SK-N-SH (cell line): Measurements from ENCODE around the gene TRIM38. TPM values are rescaled to one million over a fixed set of nuclear protein-coding genes. Genes with fewer than 3 reads are reported as not detected.

Experiments used
- CTCF ChIA-PET: fragments of 300-600, 350-600 bp; formaldehyde crosslinking; extraction: SDS; loops from one replicate; lab custom pipeline; 2021; lab: Yijun Ruan, JAX
- POLR2A ChIA-PET: fragments of 350-600 bp; sonication (Branson Sonifier 250); formaldehyde crosslinking; extraction: SDS; loops from one replicate; lab custom pipeline; 2020; ENCODE audit warnings: antibody characterized with exemption, inconsistent platforms; lab: Yijun Ruan, JAX
- DNase-seq: peaks from one replicate; pipeline ENCODE4 v3.0.0; 2012
- H2AFZ ChIP-seq: fragments of 200-600 bp; sonication (generic); 2 replicates; pipeline ENCODE4 v1.8.1; 2016; ENCODE audit warnings: antibody characterized with exemption, mild to moderate bottlenecking, low read depth
- H3F3A ChIP-seq: fragments of 200-600 bp; sonication (generic); replicated peaks from 2 replicates; pipeline ENCODE3; 2016; ENCODE audit warnings: antibody characterized with exemption, mild to moderate bottlenecking; ENCODE audit not compliant: insufficient read depth
- H3K27ac ChIP-seq, 2 experiments: fragments of 200-500 bp in 1 of 2; fragments of 200-600 bp in 1 of 2; sonication (Bioruptor generic) in 1 of 2; sonication (generic), shearing (Covaris generic) in 1 of 2; 2 replicates each; pipeline versions ENCODE4 v1.5.1 to v1.6.1; 2014 to 2016; ENCODE audit warnings: low read depth in 2 of 2, inconsistent platforms in 1 of 2, low read length in 1 of 2, mild to moderate bottlenecking in 1 of 2, mixed read lengths in 1 of 2
- H3K27me3 ChIP-seq: fragments of 200-600 bp; sonication (generic), shearing (Covaris generic); 2 replicates; pipeline ENCODE4 v1.6.1; 2016; ENCODE audit warnings: mixed run types; ENCODE audit not compliant: insufficient read depth
- H3K36me3 ChIP-seq, 2 experiments: fragments of 200-500 bp in 1 of 2; fragments of 200-600 bp in 1 of 2; sonication (Bioruptor generic) in 1 of 2; sonication (generic) in 1 of 2; replicated peaks in 1 of 2; 2 replicates each; pipeline versions ENCODE3 to v1.5.1; 2014 to 2016; ENCODE audit warnings: low read length in 1 of 2, mild to moderate bottlenecking in 1 of 2; ENCODE audit not compliant: insufficient read depth in 2 of 2, control insufficient read depth in 1 of 2
- H3K4me1 ChIP-seq, 2 experiments: fragments of 200-500 bp in 1 of 2; fragments of 200-600 bp in 1 of 2; sonication (Bioruptor generic) in 1 of 2; sonication (generic), shearing (Covaris generic) in 1 of 2; 2 replicates each; pipeline versions ENCODE4 v1.5.1 to v1.6.1; 2014 to 2016; ENCODE audit warnings: low read depth in 1 of 2, low read length in 1 of 2, mixed run types in 1 of 2; ENCODE audit not compliant: insufficient read depth in 2 of 2, control insufficient read depth in 1 of 2
- H3K4me2 ChIP-seq: fragments of 200-600 bp; sonication (generic), shearing (Covaris generic); 2 replicates; pipeline ENCODE4 v1.6.1; 2017; ENCODE audit warnings: mixed run types
- H3K4me3 ChIP-seq, 2 experiments: fragments of 200-500 bp in 1 of 2; fragments of 200-600 bp in 1 of 2; sonication (Bioruptor generic) in 1 of 2; sonication (generic), shearing (Covaris generic) in 1 of 2; 2 replicates each; pipeline versions ENCODE4 v1.5.1 to v1.8.1; 2014 to 2016; ENCODE audit warnings: low read depth in 2 of 2, inconsistent platforms in 1 of 2, low read length in 1 of 2, mild to moderate bottlenecking in 1 of 2, mixed read lengths in 1 of 2, moderate library complexity in 1 of 2
- H3K79me2 ChIP-seq: fragments of 200-600 bp; sonication (generic); 2 replicates; pipeline ENCODE4 v1.8.1; 2017; ENCODE audit warnings: mild to moderate bottlenecking; ENCODE audit not compliant: insufficient read depth
- H3K9ac ChIP-seq: fragments of 200-600 bp; sonication (generic); 2 replicates; pipeline ENCODE4 v1.6.1; 2017; ENCODE audit warnings: mixed run types
- H3K9me2 ChIP-seq: fragments of 200-600 bp; sonication (generic); 2 replicates; pipeline ENCODE4 v1.6.1; 2017; ENCODE audit warnings: mixed run types
- H3K9me3 ChIP-seq: fragments of 200-600 bp; sonication (generic); 2 replicates; pipeline ENCODE4 v1.6.1; 2017; ENCODE audit warnings: mixed run types, mild to moderate bottlenecking, moderate library complexity
- H4K20me1 ChIP-seq: fragments of 200-600 bp; sonication (generic); 2 replicates; pipeline ENCODE4 v1.6.1; 2017; ENCODE audit warnings: mild to moderate bottlenecking, mixed run types; ENCODE audit not compliant: insufficient read depth
- ELF1 ChIP-seq: IDR thresholded peaks from 2 replicates; pipeline ENCODE4 v1.4.0; 2012
- EP300 ChIP-seq, 2 experiments: IDR thresholded peaks; 2 replicates each; pipeline versions ENCODE4 v1.4.0 to v1.6.1; 2012; ENCODE audit warnings: borderline replicate concordance in 1 of 2, low read depth in 1 of 2, low read length in 1 of 2
- FOSL2 ChIP-seq: IDR thresholded peaks from 2 replicates; pipeline ENCODE4 v1.4.0; 2012; ENCODE audit warnings: low read depth, mild to moderate bottlenecking, moderate library complexity, borderline replicate concordance
- FOXM1 ChIP-seq: IDR thresholded peaks from 2 replicates; pipeline ENCODE4 v1.4.0; 2012; ENCODE audit warnings: low read depth, mild to moderate bottlenecking
- GABPA ChIP-seq: IDR thresholded peaks from 2 replicates; pipeline ENCODE4 v1.4.0; 2012; ENCODE audit warnings: low read depth, mild to moderate bottlenecking
- GATA2 ChIP-seq: sonication (generic); formaldehyde crosslinking; IDR thresholded peaks from 2 replicates; pipeline ENCODE4 v1.5.0; 2020; ENCODE audit warnings: mild to moderate bottlenecking, missing genetic modification reagents
- JUND ChIP-seq: IDR thresholded peaks from 2 replicates; pipeline ENCODE4 v1.4.0; 2012
- NFIC ChIP-seq: IDR thresholded peaks from 2 replicates; pipeline ENCODE4 v1.4.0; 2012; ENCODE audit warnings: borderline replicate concordance
- POLR2AphosphoS5 ChIP-seq: IDR thresholded peaks from 2 replicates; pipeline ENCODE4 v1.6.1; 2012; ENCODE audit warnings: low read depth, low read length
- RXRA ChIP-seq: IDR thresholded peaks from 2 replicates; pipeline ENCODE4 v1.4.0; 2012; ENCODE audit warnings: low read depth, mild to moderate bottlenecking, borderline replicate concordance
- SIN3A ChIP-seq: IDR thresholded peaks from 2 replicates; pipeline ENCODE4 v1.6.1; 2012; ENCODE audit warnings: low read depth, mild to moderate bottlenecking, low read length, moderate library complexity, borderline replicate concordance
- SMC3 ChIP-seq: IDR thresholded peaks from 2 replicates; pipeline ENCODE4 v1.6.1; 2012; ENCODE audit warnings: low read depth, low read length, improper control_type of control experiment
- TAF1 ChIP-seq: IDR thresholded peaks from 2 replicates; pipeline ENCODE4 v1.6.1; 2012; ENCODE audit warnings: low read depth, mild to moderate bottlenecking, low read length, moderate library complexity, borderline replicate concordance
- WGBS: methylation state at CpG from one replicate; pipeline ENCODE4 v1.1.6; 2017; ENCODE audit warnings: low lambda C conversion rate; 5-methylcytosine and 5-hydroxymethylcytosine counted together
- polyA plus RNA-seq, 3 experiments: library from polyadenylated mRNA; depleted of rRNA; stranded (reverse); fragments of >200 nt; gene quantifications; 2 replicates each; pipeline ENCODE4 v1.2.3, GENCODE V29; 2012
- TF ChIP-seq, protein P1 (sequence below): fragments of 150-350 bp; IDR thresholded peaks from 2 replicates; pipeline ENCODE4 v1.6.1; 2016; ENCODE audit warnings: mild to moderate bottlenecking, low read depth, low read length
- TF ChIP-seq, protein P2 (sequence below): IDR thresholded peaks from 2 replicates; pipeline ENCODE4 v1.6.1; 2012; ENCODE audit warnings: mild to moderate bottlenecking, low read depth, low read length, moderate library complexity
- TF ChIP-seq, protein P3 (sequence below): IDR thresholded peaks from 2 replicates; pipeline ENCODE4 v1.4.0; 2012; ENCODE audit warnings: low read depth, borderline replicate concordance
- TF ChIP-seq, protein P4 (sequence below): IDR thresholded peaks from 2 replicates; pipeline ENCODE4; 2012
- TF ChIP-seq, protein P5 (sequence below): fragments of 150-350 bp; IDR thresholded peaks from 2 replicates; pipeline ENCODE4 v1.6.1; 2017; ENCODE audit warnings: antibody characterized with exemption, low read length, low read depth, borderline replicate concordance

Gene TRIM38
- polyA plus RNA-seq, 1 of the 3 experiments (the other 2 are of a cell fraction) = 0.62 TPM

DNA sequence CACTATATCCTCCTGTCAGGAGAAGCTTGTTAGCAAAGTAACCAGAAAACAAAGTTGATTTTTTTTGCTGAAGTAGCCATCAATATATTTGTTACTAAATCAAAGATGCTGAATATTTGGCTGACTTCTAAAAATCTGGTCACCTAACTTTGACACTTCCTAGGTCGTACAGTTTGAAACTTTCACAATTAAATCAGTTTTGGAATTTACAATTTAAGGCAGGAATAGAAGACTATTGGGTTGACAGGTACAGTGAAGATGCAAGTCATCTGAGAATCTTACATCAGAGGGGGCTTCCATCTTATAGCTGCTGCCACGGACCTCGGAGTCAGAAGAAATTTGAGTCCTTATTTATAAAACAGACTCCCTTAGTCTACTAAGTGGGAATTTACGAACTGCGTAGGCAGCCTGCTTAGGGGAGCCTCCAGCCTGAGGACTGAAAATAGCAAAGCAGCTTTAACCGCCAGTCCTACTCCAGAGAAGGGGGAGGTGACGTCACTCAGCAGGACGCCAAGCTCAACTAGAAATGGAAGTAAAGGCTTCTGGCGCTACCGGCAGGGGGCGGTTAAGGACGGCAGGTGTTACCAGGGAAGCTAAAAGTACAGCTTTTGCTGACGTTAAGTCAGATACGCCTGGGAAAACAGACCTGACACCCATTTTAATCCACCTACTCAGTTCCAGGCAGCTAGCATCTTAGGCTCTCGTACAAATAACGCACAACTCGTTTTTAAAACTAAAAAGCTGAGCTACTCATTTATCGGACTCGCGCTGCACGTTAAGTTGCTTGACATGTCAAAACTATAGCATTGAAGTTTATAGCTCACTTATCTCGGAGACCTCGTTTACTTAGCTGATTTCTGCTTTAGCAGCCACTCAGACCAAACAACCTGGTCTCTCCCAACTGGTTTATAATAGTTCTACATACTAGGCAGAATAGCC, 63.6 kb downstream of the TRIM38 start (continued):
- TF ChIP-seq ELF1 (no peak), FOXM1 (peak; percentile 15; the same call in 1 of the 2 replicates), SIN3A (peak; percentile 86), POLR2AphosphoS5 (peak; percentile 0; the same call in 1 of the 2 replicates), SMC3 (no peak), JUND (peak; percentile 29; the same call in 1 of the 2 replicates)
- TF ChIP-seq, protein P1, sequence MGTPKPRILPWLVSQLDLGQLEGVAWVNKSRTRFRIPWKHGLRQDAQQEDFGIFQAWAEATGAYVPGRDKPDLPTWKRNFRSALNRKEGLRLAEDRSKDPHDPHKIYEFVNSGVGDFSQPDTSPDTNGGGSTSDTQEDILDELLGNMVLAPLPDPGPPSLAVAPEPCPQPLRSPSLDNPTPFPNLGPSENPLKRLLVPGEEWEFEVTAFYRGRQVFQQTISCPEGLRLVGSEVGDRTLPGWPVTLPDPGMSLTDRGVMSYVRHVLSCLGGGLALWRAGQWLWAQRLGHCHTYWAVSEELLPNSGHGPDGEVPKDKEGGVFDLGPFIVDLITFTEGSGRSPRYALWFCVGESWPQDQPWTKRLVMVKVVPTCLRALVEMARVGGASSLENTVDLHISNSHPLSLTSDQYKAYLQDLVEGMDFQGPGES = peak; percentile 32; the same call in 1 of the 2 replicates
- TF ChIP-seq, protein P2, sequence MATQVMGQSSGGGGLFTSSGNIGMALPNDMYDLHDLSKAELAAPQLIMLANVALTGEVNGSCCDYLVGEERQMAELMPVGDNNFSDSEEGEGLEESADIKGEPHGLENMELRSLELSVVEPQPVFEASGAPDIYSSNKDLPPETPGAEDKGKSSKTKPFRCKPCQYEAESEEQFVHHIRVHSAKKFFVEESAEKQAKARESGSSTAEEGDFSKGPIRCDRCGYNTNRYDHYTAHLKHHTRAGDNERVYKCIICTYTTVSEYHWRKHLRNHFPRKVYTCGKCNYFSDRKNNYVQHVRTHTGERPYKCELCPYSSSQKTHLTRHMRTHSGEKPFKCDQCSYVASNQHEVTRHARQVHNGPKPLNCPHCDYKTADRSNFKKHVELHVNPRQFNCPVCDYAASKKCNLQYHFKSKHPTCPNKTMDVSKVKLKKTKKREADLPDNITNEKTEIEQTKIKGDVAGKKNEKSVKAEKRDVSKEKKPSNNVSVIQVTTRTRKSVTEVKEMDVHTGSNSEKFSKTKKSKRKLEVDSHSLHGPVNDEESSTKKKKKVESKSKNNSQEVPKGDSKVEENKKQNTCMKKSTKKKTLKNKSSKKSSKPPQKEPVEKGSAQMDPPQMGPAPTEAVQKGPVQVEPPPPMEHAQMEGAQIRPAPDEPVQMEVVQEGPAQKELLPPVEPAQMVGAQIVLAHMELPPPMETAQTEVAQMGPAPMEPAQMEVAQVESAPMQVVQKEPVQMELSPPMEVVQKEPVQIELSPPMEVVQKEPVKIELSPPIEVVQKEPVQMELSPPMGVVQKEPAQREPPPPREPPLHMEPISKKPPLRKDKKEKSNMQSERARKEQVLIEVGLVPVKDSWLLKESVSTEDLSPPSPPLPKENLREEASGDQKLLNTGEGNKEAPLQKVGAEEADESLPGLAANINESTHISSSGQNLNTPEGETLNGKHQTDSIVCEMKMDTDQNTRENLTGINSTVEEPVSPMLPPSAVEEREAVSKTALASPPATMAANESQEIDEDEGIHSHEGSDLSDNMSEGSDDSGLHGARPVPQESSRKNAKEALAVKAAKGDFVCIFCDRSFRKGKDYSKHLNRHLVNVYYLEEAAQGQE = no peak

DNA sequence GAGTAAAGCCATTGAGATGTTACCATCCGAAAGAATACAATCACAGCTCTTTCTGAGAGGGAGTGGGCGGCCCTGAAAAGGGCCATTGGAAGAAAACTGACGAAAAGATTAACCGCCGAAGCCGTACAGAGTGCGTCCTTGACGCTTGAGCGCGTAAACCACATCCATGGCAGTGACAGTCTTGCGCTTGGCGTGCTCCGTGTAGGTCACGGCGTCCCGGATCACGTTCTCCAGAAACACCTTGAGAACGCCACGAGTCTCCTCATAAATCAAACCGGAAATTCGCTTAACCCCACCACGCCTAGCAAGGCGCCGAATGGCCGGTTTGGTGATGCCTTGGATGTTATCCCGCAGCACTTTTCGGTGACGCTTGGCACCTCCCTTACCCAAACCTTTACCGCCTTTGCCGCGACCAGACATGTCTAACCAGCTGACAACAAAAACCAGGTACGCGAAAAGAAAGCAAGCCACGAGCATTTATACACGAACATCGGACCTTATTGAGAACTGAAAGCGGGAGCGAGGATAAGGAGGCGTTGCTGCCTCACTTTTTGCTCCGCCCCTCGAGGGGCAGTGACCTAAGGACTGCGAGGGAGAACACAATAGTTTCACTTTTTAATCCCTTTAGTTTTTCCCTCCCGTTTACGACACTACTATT, 64.4 kb downstream of the TRIM38 start:
- peak overlapping the region; percentile 84 for H2AFZ ChIP-seq
- POLR2A ChIA-PET = interaction anchor here (0.8 to 4.8 kb wide), 29 partner anchors 11 to 1866 kb away, joined by 3 to 101 read pairs (median 10); a partner anchor contains a TSS
- no peak for TF ChIP-seq FOSL2
- peak; percentile 28; the same call in 1 of the 2 replicates for TF ChIP-seq ELF1
- peak; percentile 93 to 97 for TF ChIP-seq EP300 (IDR thresholded peaks at IDR 0.05; ENCODE audit: borderline replicate concordance in 1 of 2, low read depth in 1 of 2, low read length in 1 of 2)
- no peak for TF ChIP-seq GABPA
- TF ChIP-seq TAF1 = peak; percentile 95
- TF ChIP-seq, protein P3, sequence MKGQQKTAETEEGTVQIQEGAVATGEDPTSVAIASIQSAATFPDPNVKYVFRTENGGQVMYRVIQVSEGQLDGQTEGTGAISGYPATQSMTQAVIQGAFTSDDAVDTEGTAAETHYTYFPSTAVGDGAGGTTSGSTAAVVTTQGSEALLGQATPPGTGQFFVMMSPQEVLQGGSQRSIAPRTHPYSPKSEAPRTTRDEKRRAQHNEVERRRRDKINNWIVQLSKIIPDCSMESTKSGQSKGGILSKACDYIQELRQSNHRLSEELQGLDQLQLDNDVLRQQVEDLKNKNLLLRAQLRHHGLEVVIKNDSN = no peak
- TF ChIP-seq JUND = peak; percentile 70
- no peak for TF ChIP-seq GATA2 (CRISPR knock-in tag)
- TF ChIP-seq, protein P4, sequence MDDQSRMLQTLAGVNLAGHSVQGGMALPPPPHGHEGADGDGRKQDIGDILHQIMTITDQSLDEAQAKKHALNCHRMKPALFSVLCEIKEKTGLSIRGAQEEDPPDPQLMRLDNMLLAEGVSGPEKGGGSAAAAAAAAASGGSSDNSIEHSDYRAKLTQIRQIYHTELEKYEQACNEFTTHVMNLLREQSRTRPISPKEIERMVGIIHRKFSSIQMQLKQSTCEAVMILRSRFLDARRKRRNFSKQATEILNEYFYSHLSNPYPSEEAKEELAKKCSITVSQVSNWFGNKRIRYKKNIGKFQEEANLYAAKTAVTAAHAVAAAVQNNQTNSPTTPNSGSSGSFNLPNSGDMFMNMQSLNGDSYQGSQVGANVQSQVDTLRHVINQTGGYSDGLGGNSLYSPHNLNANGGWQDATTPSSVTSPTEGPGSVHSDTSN = no peak; the same call in 1 of the 2 replicates
- TF ChIP-seq POLR2AphosphoS5 = peak; percentile 100
- TF ChIP-seq, protein P5, sequence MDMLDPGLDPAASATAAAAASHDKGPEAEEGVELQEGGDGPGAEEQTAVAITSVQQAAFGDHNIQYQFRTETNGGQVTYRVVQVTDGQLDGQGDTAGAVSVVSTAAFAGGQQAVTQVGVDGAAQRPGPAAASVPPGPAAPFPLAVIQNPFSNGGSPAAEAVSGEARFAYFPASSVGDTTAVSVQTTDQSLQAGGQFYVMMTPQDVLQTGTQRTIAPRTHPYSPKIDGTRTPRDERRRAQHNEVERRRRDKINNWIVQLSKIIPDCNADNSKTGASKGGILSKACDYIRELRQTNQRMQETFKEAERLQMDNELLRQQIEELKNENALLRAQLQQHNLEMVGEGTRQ = no peak
- TF ChIP-seq, protein P1 = peak; percentile 93
- TF ChIP-seq NFIC = peak; percentile 60; the same call in 1 of the 2 replicates
- peak; percentile 94 for TF ChIP-seq RXRA

More for the DNA sequence above, 64.4 kb downstream of the TRIM38 start:
- Histone ChIP-seq H3K36me3 (no peaks in the 10 kb centered on the region), H3F3A (peaks cover 54% of the 10 kb centered on the region), H3K4me3 (peak overlapping the region; percentile 70 to 89), H3K9ac (peak overlapping the region; percentile 73), H3K27me3 (no peaks in the 10 kb centered on the region), H3K79me2 (no peaks in the 10 kb centered on the region), H4K20me1 (no peaks in the 10 kb centered on the region), H3K9me2 (no peaks in the 10 kb centered on the region), H3K9me3 (no peaks in the 10 kb centered on the region), H3K27ac (peak overlapping the region; percentile 92 to 99), H3K4me2 (peak overlapping the region; percentile 82), H3K4me1 (peaks cover 15 to 31% of the 10 kb centered on the region in 2 experiments; a peak in 3 of 4 replicates)
- WGBS = 1% methylated on average over 43 of the region's 44 CpGs
- DNase-seq = peak; percentile 65
- CTCF ChIA-PET = interaction anchor here (0.9 to 2.3 kb wide), 9 partner anchors 10 to 1866 kb away, joined by 3 to 19 read pairs (median 5); a partner anchor contains a TSS
